Islet of Langerhans (tissue), 1 donor: ENCODE results near the gene CCDC85B.

Experiments
- FAIRE-seq: peaks from one replicate; lab custom pipeline; 2011; peaks lifted over from hg19 to GRCh38; lab: Jason Lieb, UNC

CCDC85B gene

GRCh38 chr11:65857853-65858680, 32.4 kb upstream of the CCDC85B start, which contains the start of gene CFL1:
TSS of gene CFL1 (minus strand) at chr11:65858180. CDS start at chr11:65858099, 81 bp downstream.
- FAIRE-seq: peak; percentile 47

- FAIRE-seq: no peak
Measured at GRCh38 chr11:65858681-65859087, 31.8 kb upstream of the CCDC85B start.

- no peak for FAIRE-seq
Measured at GRCh38 chr11:65859095-65859811, 31.2 kb upstream of the CCDC85B start.

GRCh38 chr11:65859812-65860277, 30.6 kb upstream of the CCDC85B start:
- FAIRE-seq: no peak

DNA sequence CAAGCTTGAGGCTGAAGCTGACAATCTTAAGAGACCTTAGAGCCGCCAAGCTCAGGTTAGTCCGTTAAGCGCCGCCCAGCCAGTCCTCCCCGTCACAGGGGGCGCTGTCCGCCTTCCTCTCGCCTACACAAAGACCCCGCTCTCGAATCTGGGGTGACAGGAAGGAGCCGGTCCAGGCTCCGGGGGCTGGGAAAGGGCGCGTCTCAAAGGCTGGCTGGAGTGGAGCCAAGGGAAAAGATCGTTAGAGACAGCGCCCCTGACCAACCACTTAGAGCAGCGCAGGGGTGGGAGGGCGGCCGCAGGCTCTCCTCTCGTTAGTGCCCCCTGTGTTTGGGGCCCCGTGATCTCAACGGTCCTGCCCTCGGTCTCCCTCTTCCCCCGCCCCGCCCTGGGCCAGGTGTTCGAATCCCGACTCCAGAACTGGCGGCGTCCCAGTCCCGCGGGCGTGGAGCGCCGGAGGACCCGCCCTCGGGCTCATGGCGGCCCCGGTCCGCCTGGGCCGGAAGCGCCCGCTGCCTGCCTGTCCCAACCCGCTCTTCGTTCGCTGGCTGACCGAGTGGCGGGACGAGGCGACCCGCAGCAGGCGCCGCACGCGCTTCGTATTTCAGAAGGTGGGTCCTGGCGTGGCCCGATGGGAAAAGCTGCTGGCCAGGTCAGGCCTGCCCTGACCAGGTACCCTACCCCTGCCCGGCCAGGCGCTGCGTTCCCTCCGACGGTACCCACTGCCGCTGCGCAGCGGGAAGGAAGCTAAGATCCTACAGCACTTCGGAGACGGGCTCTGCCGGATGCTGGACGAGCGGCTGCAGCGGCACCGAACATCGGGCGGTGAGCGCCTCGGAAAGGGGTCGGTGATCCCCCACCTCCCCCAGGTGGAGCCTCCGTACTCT, 30.0 kb upstream of the CCDC85B start, which contains the start of gene MUS81:
TSS of gene MUS81 (plus strand) at position 156 of the 887 bp plus-strand sequence. CDS start at position 477, 321 bp downstream.
- no peak for FAIRE-seq

DNA sequence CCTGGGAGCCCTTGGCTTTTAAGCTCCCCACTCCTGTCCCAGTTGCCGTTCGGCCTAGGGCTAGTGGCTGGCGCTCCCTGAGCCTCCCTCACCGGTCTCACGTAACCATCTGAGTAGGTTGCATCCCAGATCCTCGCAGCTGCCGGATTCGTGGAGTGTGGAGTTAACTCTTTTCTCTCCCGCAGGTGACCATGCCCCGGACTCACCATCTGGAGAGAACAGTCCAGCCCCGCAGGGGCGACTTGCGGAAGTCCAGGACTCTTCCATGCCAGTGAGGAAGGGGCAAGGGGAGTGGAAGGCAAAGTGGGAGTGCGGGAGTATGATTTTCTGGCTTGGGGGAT, 29.3 kb upstream of the CCDC85B start:
- no peak for FAIRE-seq

- FAIRE-seq: no peak
Measured at GRCh38 chr11:65861533-65862183, 28.8 kb upstream of the CCDC85B start.

- FAIRE-seq: no peak
Measured at GRCh38 chr11:65862191-65862735, 28.2 kb upstream of the CCDC85B start.

DNA sequence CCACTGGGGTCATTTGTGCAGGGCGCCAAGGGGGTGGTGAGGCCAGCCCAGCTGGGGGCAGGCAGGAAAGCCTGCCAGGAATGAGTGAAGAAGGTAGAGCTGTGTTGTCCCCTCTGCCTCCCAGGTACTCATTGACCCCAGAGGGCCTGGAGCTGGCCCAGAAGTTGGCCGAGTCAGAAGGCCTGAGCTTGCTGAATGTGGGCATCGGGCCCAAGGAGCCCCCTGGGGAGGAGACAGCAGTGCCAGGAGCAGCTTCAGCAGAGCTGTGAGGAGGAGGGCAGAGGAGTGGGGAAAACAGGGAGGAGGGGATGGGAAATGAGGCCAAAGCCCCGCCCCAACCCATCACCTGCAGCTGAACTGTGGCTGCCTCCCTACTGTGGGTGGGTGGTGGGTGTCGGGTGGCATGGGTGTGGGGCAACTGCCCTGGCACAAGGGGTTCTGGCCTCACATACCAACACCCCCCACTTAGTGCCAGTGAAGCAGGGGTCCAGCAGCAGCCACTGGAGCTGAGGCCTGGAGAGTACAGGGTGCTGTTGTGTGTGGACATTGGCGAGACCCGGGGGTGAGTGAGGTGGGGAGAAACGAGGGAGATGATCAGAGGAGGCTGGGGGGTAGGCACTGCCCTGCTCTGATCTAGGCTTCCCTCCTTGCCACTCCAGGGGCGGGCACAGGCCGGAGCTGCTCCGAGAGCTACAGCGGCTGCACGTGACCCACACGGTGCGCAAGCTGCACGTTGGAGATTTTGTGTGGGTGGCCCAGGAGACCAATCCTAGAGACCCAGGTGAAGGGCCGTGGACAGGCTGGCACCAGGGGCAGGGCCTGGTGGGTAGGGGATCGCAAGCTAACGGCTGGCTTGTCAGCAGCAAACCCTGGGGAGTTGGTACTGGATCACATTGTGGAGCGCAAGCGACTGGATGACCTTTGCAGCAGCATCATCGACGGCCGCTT, 27.3 kb upstream of the CCDC85B start:
- FAIRE-seq: no peak

DNA sequence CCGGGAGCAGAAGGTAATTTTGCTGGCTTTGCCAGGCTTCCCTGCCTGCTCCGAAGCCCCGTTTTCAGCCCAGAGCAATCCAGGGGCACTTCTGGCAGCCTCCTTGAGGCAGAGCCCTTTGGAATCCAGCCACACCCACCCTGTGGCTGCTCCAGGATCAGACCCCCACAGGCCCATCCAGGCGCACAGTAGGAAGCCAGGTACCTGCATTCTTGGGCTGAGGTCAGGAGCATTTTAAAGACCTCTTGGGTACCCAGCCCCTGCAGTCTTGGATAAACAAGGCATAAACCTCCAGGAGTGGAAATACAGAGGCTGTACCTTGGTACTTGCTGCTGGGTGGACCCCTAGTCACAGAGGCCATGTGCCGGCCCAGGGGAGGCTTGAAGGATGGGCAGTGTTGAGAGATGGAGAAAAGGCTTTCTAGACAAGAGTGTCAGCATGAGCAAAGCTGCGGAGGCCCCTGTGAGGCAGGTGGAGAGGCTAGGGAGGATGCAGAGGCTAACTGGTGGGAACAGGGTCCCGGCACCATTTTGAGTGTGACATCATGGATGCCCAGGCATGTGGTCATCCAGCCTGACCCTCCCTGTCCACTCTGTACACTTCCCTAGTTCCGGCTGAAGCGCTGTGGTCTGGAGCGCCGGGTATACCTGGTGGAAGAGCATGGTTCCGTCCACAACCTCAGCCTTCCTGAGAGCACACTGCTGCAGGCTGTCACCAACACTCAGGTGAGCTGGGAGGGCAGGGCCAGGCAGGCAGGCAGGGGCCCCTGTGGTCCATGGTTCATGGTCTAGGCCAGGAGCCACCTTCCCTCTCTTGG, 26.4 kb upstream of the CCDC85B start:
- FAIRE-seq: no peak

DNA sequence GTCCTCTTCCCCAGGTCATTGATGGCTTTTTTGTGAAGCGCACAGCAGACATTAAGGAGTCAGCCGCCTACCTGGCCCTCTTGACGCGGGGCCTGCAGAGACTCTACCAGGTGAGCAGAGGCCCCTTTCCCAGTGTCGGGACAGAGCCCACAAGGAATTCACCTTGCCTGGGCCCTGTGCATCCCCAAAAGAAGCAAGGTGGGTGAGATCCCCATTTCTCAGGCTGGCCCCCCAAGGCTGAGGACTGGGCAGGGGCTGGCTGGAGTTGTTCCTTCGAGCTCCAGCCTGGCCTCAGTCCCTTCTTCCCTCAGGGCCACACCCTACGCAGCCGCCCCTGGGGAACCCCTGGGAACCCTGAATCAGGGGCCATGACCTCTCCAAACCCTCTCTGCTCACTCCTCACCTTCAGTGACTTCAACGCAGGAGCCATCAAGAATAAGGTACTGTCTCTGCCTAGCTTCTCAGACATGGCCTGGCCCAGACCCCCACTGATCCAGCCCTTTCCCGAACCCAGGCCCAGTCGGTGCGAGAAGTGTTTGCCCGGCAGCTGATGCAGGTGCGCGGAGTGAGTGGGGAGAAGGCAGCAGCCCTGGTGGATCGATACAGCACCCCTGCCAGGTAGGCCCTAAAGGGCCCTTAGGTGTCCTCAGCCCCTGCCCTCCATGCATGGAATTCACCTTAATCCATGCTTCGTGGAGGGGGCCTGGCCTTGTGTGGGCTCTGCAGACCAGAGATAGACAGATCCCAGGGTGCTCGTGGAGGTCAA, 25.6 kb upstream of the CCDC85B start:
- no peak for FAIRE-seq

DNA sequence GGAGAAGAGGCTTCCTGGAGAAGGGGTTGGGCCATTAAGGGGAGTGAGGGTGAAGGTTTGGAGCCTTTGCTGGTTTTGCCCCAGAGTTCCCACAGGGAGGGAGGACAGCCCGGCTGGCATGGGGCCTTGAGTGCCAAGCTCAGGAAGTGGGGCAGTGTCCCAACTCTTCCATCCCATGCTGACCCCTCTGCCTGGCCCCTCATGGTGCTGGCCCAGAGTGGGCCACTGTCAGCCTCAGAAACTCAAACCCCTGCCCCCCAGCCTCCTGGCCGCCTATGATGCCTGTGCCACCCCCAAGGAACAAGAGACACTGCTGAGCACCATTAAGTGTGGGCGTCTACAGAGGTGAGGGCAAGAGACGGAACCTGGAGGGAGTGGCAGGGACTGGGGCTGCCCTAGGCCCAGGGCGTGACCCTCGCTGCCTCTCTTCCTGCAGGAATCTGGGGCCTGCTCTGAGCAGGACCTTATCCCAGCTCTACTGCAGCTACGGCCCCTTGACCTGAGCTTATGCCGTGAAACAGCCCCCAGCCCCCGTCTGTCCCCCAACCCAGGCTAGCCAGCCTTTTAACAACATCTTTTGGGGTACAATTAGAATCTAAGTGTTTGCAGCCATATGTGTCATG, 24.8 kb upstream of the CCDC85B start:
- FAIRE-seq: no peak

- no peak for FAIRE-seq
Measured at GRCh38 chr11:65866509-65867283, 23.8 kb upstream of the CCDC85B start.

DNA sequence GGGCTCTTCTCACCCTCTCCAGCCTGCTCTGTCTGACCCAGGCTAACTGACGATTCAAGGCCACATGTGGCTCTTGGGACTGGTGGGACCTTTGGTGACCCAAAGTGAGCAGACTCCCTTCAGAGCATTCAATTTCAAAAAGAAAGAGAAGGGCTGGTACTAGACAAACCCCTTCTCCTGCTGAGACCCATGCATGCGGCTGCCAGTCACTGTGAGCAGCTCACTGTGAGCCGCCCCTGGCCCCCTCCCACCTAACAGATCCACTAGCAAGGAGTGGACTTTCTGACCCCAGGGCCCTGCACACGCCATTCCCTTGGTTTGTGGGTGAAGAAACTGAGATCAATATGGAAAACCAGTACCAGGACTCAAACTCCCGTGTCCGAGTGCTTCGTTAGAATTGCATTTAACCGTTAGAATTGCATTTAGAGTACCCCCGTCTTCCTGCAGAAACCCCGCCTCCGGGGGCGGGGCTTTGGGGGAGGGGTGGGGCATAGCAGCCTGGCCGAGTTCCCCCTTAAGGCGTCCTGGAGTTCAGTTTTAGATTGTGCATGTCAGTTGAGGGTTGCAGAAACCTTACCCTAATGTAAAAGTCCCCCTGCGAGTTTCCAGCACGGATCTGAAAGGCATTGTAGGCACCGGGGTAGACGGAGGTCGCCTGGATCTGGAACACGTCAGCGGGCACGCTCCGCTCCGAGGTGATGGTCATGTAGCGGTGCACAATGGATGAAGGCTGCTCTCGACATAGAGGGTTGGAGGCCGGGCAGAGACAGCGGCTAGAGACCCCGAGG, 23.0 kb upstream of the CCDC85B start:
- FAIRE-seq: no peak

DNA sequence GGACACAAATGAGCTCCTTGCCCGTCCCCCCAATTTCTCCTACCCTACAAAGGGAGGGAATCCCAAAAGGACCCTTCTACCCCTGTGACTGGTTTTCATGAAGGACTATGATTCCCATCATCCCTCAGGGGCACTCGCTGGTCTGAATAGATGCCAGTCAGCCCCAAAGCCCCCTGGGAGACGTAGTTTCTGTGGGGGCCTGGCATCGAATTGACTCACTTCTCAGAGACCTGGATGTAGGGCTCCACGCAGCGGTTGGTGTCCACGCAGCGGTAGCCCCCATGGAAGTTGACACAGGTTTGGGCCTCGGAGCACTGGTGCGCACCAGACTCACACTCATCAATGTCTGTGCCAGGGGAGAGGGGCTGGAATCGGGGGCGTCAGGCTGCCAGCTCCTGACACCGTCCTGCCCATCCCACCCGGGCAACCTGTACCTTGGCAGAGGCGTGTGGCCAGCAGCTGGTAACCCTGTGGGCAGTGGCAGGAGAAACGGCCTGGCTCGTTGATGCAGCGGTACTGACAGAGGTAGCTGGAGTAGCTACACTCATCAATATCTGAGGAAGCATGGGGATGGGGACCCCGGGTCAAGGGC, 22.3 kb upstream of the CCDC85B start:
- FAIRE-seq: no peak

GRCh38 chr11:65868907-65869306, 21.6 kb upstream of the CCDC85B start:
- no peak for FAIRE-seq
